GM21529 (cell line): ENCODE measurements around the gene LPIN2.
"Not testable (repeated sequence)": the region's sequence is repeated elsewhere in the genome, so short reads cannot be mapped to it uniquely, and the experiment has no call there.

Experiments
- ATAC-seq: cut with Tn5 transposase; IDR thresholded peaks from one replicate; pipeline ENCODE4 v1.9.1; 2021; ENCODE audit not compliant: unreplicated experiment

LPIN2 gene

DNA sequence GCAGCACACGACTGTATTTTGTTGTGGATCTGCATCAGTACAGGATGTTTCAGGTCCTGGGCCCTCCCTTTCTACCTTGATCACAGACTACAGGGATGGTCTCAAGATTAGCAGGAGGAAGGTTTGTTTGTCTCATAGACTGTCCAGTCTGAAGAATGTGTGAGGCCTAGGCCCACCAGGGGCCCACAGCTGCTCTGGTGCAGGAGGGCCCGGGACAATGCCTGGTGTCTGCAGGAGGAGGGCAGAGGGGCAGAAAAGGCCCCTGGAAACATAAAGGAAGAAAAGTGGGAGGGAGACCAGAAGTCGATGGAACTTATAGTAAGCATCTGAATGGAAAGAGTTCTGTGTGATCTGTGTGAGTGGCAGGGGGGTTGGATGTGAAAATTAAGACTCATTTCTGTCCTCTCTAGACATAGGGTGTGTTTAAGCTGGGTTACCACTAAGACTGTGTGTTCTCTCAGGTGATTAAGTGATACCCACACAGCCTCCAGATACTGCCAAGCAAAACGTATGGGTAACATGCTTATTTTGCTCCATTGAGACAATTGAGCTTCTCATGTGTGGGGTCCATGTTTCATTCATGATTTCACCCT is 33.4 kb upstream of the LPIN2 start:
- ATAC-seq, result peak; percentile 80

DNA sequence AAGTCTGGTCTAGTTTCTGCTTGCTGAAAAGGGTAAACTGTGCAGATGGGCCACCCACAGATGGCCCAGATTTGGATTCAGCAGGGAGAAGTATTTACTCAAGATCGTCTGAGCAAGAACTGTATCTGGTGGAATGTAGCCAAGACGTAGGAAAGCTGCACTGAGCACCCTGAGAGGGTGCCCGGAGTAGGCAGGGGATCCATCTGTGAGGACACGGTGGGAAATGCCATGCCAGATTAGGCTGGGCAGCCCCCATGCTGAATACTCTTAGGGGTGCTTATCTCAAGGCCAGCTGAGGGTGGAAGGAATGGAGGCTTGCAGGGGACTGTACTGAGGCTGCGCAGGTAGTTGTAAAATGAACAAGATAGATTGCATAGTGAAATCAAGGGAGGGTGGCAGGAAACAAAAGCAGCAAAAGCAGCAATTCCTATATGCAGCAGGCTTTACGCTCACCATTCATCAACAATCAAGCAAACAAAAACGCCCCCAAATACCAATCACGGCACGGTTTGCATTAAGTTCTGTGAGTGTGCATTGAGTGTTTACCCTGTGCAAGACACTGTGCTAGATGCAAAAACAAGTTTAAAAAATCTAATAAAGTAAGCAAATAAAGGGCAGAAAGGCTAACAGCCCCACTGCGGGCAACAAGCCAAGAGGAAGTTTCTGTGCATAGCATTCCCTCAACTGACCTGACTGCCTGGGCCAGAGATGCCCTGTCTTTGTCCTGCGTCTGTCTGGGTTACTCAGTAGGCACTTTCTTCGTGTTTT is 32.2 kb upstream of the LPIN2 start:
- ATAC-seq, result no peak

DNA sequence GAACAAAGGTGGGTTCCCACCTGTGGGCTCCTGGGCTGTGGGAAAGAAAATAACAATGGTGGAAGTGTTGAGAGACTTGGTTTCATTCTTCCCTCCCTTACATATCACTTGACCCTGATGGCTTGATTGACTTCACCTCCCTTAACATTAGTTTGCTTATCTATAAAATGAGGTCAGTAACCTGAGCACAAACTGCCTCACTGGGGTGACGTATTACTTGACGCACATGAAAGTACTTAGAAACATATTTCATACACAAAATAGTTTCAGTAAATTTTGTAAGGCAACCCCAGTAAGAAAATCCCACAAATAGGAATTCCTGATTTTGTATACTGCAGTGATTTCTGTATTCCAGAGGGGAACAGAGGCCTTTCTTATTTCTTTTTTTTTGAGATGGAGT is 29.4 kb upstream of the LPIN2 start:
- no peak for ATAC-seq

DNA sequence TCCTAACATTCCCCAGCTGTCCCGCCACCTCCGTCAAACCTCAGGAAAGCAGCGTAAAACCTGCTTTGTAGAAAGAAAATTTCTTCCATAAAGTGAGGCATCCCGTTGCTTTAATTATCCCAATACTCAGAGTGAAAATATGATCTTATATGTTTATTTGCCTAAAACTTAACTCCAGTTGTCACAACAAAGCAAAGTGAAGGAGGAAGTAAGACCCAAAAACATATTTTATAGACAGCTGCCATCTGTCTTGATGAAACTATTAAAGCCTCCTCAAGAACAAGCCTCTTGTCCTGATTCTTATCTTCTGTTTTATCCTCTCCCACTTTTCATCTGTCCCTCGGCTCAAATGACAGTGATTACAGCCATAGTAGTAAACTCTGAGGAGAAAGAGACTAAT is 28.9 kb upstream of the LPIN2 start:
- no peak for ATAC-seq

DNA sequence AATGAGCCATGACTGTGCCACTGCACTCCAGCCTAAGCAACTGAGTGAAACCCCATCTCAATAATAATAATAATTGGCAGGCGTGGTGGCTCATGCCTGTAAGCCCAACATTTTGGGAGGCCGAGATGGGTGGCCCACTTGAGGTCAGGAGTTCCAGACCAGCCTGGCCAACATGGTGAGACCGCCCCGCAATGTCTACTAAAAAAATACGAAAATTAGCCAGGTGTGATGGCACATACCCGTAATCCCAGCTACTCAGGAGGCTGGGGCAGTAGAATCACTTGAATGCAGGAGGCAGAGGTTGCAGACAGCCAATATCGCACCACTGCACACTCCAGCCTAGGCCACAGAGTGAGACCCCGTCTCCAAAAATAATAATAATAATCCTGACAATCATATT is 27.9 kb upstream of the LPIN2 start:
- no peak for ATAC-seq

DNA sequence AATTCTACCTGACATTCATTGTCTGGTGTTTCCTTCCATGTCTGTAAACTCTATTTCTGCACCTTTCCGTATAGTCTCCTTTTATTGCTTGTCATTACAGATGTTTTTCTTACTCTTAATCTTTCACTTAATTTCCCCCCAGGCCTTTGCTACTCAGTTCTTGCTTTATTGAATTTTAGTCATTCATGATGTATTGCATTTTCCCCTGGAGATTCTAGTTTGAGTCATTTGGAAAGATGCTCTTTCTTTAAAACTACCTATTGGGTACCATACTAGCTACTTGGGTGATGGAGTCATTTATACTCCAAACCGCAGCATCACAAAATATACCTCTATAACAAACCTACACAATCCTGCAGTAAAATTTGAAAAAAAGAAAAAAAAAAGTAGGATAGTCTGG is 27.2 kb upstream of the LPIN2 start:
- ATAC-seq, result no peak

DNA sequence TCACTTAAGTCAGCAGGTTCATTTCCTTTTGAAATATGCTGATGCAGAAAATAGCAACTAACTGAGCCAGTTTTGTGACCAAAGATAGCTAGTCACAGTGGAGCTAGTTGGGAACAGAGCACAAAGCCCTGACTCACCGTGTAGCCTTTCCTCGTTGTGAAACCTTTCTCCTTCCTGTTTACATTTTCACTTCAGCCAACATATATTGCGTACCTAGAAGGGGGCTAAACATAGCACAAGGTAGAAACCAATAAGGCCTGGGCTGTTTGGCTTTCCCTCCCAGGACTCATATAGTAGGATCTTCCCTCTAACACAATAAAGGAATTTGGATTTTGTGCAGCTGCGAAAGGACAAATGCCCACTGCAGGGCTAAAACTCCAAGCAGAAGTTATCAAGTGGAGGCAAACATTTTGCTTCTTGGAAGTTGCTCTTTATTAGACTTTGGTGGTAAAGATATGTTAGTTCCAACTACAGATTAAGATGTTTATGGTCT is 24.5 kb upstream of the LPIN2 start:
- peak; percentile 99 for ATAC-seq

DNA sequence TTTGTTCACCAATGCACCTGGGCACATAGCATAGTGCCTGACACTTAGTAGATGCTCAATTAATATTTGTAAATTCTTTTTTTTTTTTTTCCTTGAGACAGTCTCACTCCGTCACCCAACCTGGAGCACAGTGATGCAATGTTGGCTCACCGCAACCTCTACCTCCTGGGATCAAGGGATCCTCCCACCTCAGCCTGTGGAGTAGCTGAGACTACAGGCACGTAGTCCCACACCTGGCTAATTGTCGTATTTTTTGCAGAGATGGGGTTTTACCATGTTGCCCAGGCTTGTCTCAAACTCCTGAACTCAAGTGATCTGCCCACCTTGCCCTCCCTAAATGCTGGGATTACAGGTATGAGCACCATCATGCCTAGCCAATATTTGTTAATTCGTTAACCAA is 23.2 kb upstream of the LPIN2 start:
- no peak for ATAC-seq

DNA sequence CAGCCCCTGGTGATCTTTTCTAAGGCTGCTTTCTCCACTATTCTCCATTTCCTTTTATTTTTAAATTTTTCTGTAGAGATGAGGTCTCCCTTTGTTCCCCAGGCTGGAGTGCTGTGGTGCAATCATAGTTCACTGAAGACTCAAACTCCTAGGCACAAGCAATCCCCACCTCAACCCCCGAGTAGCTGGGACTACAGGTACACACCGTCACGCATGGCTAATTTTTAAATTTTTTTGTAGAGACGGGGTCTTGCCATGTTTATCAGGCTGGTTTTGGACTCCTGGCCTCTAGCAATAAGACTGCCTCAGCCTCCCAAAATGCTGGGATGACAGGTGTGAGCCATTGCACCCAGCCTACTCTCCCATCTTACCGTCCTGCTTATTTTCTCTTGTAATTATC is 22.7 kb upstream of the LPIN2 start:
- ATAC-seq, result no peak

DNA sequence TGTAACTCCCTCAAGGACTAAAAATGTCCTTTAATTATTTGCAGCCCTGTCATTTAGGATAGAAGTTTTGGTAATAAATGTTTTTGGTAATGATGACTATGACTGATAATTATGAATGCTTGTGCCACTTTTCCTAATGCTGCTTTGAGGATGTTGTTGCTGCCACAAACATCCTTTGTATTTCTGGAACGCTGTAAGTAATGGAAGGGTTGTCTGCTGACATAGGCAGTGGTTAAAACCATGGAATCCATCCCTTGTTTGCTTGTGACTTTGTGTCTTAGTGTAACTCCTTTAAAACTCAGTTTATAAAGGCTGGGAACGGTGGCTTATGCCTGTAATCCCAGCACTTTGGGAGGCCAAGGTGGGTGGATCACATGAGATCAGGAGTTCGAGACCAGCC is 19.8 kb upstream of the LPIN2 start:
- ATAC-seq, result no peak

DNA sequence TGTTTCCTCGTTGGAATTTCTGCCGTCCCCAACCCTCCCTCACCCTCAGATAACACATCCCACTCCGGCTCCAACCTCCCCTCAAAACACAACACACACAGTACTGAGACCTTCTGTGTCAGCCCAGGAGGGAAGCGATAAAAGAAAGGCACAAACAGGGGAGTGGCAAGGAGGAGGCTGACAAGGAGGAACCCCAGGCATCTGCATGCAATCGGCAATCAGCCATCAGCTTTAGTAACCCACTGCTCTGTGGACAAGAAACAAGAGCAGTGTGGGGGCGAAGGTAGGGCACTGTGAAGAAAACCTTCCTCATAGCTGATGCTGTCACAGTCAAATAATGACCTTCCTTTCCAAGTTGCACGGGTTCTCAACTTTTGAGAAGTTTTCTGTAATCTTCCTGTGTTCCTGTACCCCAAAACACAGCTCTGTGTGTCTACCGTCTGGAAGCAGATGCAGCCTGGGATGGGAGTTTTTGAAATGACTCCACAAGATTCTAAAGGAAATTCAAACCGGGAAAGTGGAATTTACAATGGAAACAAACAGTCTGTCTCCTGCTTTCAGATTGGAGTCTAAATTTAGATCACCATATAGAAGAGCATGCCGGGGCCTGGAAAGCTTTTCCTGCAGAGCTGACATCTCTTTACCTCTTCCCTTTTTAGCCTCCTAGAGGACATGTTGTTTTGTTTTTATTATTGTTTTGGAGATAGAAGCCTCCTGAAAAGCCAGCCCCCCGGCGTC is 16.4 kb upstream of the LPIN2 start:
- no peak for ATAC-seq

DNA sequence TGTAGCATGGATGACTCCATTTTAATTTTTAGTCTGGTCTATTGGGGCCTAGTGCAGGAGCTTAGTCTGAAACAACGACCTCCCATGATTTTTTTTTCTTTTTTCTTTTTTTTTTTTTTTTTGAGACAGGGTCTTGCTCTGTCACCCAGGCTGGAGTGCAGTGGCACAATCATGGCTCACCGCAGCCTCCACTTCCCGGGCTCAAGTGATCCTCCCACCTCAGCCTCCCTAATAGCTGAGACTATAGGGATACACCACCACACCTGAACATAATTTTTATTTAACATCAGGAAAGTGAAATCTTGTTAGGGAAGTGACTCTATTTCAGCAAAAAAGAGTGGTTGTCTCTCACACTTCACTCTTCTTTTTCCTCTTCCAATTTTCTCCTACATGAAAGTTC is 15.2 kb upstream of the LPIN2 start:
- ATAC-seq, result not testable (repeated sequence)

DNA sequence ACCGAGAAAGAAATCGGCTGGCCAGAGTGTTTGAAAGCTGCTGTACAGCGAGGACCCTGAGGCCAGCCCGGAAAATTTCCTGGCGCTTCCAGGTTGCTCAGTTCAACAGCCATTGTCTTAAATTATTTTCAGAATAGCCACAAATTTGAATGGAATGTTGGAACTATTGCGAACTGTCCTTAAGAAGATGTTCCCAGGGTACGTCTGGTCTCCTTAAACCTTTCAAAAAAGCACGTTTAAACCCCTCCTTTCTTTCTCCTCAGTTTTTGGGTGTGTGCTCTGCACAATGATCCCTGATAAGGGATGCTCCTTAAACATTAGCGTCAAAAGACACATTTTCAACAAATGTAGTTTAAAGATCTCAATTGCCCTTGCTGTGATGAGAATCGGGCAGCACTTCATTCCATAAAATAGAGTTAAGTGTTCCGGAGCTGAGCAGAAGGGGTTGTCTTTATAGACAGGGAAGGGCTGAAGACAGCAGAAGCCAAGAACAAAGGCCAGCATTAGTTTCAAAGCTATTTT is 14.5 kb upstream of the LPIN2 start:
- ATAC-seq, result no peak

DNA sequence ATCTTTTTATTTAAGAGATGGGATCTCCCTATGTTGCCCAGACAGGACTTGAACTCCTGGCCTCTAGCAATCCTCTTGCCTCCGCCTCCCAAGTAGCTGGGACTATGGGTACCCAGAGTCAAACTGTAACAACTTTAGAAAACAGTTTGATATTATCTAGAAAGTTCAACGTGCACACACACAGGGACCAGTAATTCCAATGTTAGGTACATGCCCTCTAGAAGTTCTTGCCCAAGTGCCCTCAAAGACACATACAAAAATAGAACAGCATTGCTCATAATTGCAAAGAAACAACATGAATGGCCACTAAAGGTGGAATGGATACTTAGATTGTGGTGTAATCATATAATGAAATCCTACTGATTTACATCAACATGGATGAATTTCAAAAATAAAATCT is 12.6 kb upstream of the LPIN2 start:
- no peak for ATAC-seq

DNA sequence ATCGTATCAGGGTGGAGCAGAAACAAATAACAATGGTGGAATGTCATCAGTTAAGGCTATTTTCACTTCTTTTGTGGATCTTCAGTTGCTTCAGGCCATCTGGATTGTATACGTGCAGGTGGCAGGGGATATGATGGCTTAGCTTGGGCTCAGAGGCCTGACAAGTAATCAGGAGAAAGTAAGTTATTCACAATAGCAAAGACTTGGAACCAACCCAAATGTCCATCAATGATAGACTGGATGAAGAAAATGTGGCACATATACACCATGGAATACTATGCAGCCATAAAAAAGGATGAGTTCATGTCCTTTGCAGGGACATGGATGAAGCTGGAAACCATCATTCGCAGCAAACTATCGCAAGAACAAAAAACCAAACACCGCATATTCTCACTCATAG is 10.7 kb upstream of the LPIN2 start:
- ATAC-seq, result not testable (repeated sequence)

DNA sequence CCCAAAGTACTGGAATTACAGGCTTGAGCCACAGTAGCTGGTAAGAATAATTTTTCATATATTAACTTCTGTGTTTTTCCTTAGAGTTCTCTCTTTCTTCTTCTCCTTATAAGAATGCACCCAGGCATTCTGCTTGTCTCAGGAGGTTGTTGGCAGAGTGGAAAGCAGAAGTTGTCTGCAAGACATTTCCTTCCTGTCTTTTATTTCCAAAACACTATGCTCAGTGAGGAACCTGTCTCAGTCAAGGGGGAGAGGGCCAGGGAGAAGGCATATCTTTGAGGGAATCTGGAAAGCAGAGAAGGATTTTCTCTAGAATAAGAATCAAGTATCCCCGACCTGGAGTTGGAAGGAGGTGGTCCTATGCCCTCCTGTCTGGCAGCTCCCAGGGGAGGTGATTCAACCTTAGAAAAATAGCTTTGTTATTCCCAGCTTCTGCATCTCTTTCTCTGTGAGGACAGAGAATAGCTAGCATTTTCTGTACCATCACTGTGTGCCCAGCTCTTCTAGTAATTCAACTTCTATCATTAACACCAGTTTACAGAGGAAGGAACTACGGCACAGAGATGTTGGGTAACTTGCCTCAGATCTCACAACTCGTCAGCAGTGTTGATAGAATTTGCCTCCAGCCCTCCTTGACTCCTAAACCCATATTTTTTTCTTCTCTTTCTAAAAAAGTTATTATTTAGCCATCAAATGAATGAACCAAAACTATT is 3.8 kb upstream of the LPIN2 start:
- ATAC-seq, result no peak

DNA sequence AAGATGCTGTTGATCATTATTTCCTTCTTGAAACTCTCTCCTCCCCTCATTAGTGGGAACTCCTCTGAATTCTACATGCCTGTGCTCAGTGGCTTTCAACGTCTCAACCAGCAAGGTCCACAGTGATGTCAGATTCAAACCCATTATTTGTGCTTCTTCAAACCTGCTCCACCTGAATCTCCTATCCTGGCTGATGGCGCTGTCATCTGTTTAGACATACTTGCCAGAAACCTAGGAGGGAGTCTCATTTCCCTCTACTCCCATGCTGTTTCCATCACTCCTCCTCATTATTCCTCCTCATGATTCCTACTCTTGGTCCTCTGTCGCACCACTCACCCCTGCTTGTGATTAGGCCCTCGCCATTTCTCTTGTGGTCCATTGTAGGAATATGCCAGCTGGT is 2.9 kb upstream of the LPIN2 start:
- no peak for ATAC-seq

DNA sequence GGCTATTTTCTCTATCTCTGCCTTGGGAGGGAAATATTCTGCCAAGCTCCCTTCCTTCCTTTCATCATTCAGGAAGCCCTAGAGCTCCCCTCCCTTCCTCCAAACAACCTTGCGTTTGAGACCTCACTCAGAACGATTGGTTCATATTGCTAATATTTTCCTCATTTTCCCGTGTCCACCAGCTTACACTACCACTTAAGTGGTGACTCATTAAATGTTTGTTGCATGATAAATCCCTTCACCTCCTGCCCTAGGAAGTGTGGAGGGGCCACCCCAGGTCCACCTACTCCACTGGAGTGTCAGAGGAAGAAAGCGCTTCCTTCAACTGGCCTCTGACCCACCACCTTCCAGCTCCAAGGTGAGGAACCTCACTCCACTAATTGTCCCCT is 2.3 kb upstream of the LPIN2 start:
- ATAC-seq, result no peak

DNA sequence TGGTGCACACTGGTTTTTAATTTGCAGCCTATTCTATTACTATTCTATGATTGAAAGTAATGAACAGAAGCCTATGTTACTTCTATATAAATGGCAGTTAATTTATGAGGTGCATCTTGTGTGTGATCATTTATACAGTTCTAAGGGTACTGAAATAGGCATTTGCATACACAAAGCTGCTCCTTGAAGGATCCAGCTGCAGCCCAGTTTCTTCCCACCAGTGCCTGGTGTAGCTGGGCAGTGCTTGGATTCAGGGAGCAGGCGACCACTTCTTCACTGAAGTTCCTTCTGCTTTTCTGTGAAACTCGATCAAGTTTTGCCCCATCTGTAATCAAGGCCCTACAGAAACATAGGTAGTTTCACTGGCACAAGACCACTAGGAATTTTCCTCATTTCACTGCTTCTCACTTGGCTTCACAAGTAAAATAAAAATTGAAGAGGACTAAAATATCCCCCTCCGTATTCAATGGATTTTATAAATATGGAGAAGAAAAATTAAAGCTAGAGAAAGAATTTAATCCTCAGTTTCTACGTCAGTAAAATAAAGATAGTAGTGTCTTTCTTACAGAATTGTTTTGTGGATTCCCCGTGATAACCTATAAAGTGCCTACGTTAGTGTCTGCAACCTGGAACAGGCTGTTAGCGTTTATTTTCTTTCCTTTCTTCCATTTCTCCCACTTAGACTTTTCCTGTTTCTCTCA is 1.7 kb upstream of the LPIN2 start:
- ATAC-seq, result no peak

DNA sequence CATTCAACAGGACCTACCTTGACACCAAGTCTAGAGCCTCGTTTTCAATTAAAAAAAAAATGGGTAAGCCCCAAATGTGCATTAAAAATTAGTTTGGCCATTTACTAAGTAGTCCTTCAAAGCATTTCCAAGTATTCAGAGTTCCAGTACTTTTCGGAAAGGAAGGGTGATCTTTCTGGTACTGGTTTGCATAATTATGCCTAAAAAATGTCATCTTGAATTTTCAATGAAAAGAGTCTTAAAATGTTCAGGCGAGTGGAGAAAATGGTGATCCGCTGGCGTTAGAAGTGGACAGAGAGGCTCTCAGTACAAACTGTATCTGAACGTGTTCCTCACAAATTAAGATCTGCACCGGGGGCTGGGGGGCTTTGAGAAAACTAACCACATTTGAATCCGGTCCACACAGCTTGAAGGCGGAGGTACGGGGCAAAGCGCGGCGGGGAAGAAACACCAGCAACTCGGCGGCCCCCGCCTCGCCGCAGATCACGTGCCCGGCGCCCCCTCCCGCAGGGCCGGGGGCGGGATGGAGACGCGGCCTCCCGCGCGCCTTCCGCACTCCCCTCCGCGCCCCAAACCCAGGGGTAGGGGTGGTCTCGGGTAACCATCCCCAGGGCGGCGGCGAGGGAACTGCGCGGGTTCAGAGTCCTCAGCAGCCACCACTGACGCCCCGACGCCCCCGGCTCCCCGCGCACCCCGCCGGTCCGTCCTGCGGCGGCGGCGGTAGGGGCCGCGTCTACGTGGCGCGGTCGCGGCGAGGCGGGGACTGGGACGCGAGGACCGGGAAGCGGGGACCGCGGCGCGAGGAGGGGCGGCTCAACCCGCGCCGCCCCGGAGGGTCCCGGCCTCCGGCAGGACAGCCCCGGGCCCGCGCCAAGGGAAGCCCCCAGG is 564 bp downstream of the LPIN2 start:
- ATAC-seq, result peak; percentile 32
